HepG2 (cell line): ENCODE data around the gene ARHGAP4. TPM values are rescaled to one million over a fixed set of nuclear protein-coding genes. Genes with fewer than 3 reads are reported as not detected.

Source experiments
- CCAR2 ChIP-seq: fragments of 200-400 bp; formaldehyde crosslinking; optimal IDR thresholded peaks from 2 replicates; pipeline ENCODE3; 2018; ENCODE audit warnings: low read depth, mild to moderate bottlenecking, low read length, moderate library complexity
- MEIS1 ChIP-seq: sonication (generic); formaldehyde crosslinking; IDR thresholded peaks from 2 replicates; pipeline ENCODE4 v1.9.0; 2021; ENCODE audit warnings: mild to moderate bottlenecking, missing genetic modification reagents, moderate library complexity, borderline replicate concordance
- MIER3 ChIP-seq: IDR thresholded peaks from 2 replicates; pipeline ENCODE4 v1.6.1; 2016; ENCODE audit warnings: missing compliant biosample characterization, borderline replicate concordance
- PHB2 ChIP-seq: fragments of 450-650 bp; IDR thresholded peaks from 2 replicates; pipeline ENCODE4 v1.6.1; 2018; ENCODE audit not compliant: partially characterized antibody
- SIX1 ChIP-seq: sonication (generic); formaldehyde crosslinking; IDR thresholded peaks from 2 replicates; pipeline ENCODE4 v1.4.0; 2020; ENCODE audit warnings: missing genetic modification reagents, borderline replicate concordance
- SRY ChIP-seq: sonication (generic); formaldehyde crosslinking; IDR thresholded peaks from 2 replicates; pipeline ENCODE4 v1.8.0; 2022; ENCODE audit warnings: mild to moderate bottlenecking, missing genetic modification reagents
- ZBTB38 ChIP-seq: sonication (generic); formaldehyde crosslinking; IDR thresholded peaks from 2 replicates; pipeline ENCODE4 v1.5.1; 2020; ENCODE audit warnings: mild to moderate bottlenecking, missing genetic modification reagents
- ZFP36L2 ChIP-seq: sonication (generic); formaldehyde crosslinking; IDR thresholded peaks from 2 replicates; pipeline ENCODE4 v1.4.0; 2020; ENCODE audit warnings: missing genetic modification reagents
- ZNF292 ChIP-seq: sonication (generic); formaldehyde crosslinking; IDR thresholded peaks from 2 replicates; pipeline ENCODE4 v1.8.1; 2022; ENCODE audit warnings: mild to moderate bottlenecking, low read depth, missing genetic modification reagents, borderline replicate concordance
- ZNF383 ChIP-seq: sonication (generic); formaldehyde crosslinking; IDR thresholded peaks from 2 replicates; pipeline ENCODE4 v1.4.0; 2020; ENCODE audit warnings: missing genetic modification reagents, mild to moderate bottlenecking, borderline replicate concordance
- polyA plus RNA-seq, 8 experiments: library from polyadenylated mRNA; depleted of rRNA in 3 of 8; stranded (reverse) in 7 of 8; unstranded in 1 of 8; fragments of >200 nt; fragmentation: Illumina TruSeq in 4 of 8; extraction: Trizol in 4 of 8; gene quantifications; 2 replicates each; pipeline versions ENCODE4 v1.2.1 to v1.2.3, GENCODE V29; 2011 to 2016; ENCODE audit warnings: low read depth in 4 of 8, missing spikeins in 1 of 8, mixed read lengths in 1 of 8; ENCODE audit not compliant: insufficient read depth in 1 of 8
- total RNA-seq, 5 experiments: library from RNA; depleted of rRNA; stranded (reverse); fragments of >200 nt; fragmentation: Illumina TruSeq; extraction: Trizol; gene quantifications; 2 replicates each; pipeline ENCODE4 v1.2.3, GENCODE V29; 2016; ENCODE audit warnings: low read depth in 1 of 5
- TF ChIP-seq, protein P1 (sequence below): sonication (generic); formaldehyde crosslinking; IDR thresholded peaks from 2 replicates; pipeline ENCODE4 v1.8.0; 2023; ENCODE audit warnings: mild to moderate bottlenecking, missing genetic modification reagents
- TF ChIP-seq, protein P2 (sequence below): sonication (generic); formaldehyde crosslinking; IDR thresholded peaks from 2 replicates; pipeline ENCODE4 v1.9.0; 2022; ENCODE audit warnings: low read depth, missing genetic modification reagents

The ARHGAP4 gene
- total and polyA plus RNA-seq, 2 of the 13 experiments (the other 11 are each of a cell fraction or from before 2014, with no cell fraction given) = 0.57 to 0.64 TPM

DNA sequence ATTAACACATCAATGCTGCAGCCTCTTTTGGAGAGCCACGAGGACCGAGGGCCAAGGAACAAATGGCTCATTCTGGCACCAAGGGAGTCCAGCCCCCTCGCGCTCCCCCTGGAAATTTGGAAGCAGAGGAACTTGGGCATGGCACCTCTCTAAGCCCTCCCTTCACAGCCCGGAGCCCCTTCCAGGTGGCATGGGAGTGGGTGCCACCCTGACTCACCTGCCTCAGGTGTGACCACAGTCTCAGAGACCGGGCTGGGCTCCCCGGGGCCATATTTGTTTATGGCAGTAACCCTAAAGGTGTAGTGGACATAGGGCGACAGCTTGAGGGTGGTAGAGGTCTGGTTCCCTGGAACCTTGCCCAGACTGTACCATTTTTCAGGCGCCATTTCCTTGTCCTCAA, 58.9 kb downstream of the ARHGAP4 start (continued):
- TF ChIP-seq, protein P1, sequence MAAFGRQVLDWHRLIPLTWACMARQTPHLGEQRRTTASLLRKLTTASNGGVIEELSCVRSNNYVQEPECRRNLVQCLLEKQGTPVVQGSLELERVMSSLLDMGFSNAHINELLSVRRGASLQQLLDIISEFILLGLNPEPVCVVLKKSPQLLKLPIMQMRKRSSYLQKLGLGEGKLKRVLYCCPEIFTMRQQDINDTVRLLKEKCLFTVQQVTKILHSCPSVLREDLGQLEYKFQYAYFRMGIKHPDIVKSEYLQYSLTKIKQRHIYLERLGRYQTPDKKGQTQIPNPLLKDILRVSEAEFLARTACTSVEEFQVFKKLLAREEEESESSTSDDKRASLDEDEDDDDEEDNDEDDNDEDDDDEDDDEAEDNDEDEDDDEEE (CRISPR knock-in tag) = no peak
- no peak for TF ChIP-seq MEIS1 (CRISPR knock-in tag)
- TF ChIP-seq ZNF383 = no peak
- no peak for TF ChIP-seq ZNF292 (CRISPR knock-in tag)
- no peak for TF ChIP-seq SRY (CRISPR knock-in tag)
- no peak for TF ChIP-seq PHB2
- TF ChIP-seq MIER3 (CRISPR knock-in tag) = no peak
- TF ChIP-seq CCAR2 = no peak
- no peak for TF ChIP-seq SIX1 (CRISPR knock-in tag)
- no peak for TF ChIP-seq ZBTB38 (CRISPR knock-in tag)
- TF ChIP-seq, protein P2, sequence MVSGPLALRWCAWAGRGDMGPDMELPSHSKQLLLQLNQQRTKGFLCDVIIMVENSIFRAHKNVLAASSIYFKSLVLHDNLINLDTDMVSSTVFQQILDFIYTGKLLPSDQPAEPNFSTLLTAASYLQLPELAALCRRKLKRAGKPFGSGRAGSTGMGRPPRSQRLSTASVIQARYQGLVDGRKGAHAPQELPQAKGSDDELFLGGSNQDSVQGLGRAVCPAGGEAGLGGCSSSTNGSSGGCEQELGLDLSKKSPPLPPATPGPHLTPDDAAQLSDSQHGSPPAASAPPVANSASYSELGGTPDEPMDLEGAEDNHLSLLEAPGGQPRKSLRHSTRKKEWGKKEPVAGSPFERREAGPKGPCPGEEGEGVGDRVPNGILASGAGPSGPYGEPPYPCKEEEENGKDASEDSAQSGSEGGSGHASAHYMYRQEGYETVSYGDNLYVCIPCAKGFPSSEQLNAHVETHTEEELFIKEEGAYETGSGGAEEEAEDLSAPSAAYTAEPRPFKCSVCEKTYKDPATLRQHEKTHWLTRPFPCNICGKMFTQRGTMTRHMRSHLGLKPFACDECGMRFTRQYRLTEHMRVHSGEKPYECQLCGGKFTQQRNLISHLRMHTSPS (CRISPR knock-in tag) = no peak
- no peak for TF ChIP-seq ZFP36L2 (CRISPR knock-in tag)
